Non-pigmented ciliary epithelial cell (primary cell): Measurements from ENCODE around the gene GPRC5B.
A peak's percentile ranks its signal among the peaks of the same experiment; 100 is the strongest.

Experiments used
- DNase-seq: peaks from one replicate; pipeline ENCODE4 v3.0.0-alpha.2; 2010; ENCODE audit warnings: low read depth

Gene GPRC5B

GRCh38 chr16:19810817-19811731 is 73.6 kb downstream of the GPRC5B start:
- DNase-seq = peak; percentile 90

GRCh38 chr16:19809693-19810092 is 75.0 kb downstream of the GPRC5B start:
- DNase-seq = no peak

GRCh38 chr16:19809121-19809635 is 75.5 kb downstream of the GPRC5B start:
- no peak for DNase-seq

- DNase-seq = no peak
Observed at GRCh38 chr16:19808061-19808641, 76.5 kb downstream of the GPRC5B start.
